ENCODE data around the gene CD33. TPM values are rescaled to one million over a fixed set of nuclear protein-coding genes. Genes with fewer than 3 reads are reported as not detected.

Gene CD33
- total RNA-seq, 1 experiment from 2014 or later, result 0.13 TPM

DNA sequence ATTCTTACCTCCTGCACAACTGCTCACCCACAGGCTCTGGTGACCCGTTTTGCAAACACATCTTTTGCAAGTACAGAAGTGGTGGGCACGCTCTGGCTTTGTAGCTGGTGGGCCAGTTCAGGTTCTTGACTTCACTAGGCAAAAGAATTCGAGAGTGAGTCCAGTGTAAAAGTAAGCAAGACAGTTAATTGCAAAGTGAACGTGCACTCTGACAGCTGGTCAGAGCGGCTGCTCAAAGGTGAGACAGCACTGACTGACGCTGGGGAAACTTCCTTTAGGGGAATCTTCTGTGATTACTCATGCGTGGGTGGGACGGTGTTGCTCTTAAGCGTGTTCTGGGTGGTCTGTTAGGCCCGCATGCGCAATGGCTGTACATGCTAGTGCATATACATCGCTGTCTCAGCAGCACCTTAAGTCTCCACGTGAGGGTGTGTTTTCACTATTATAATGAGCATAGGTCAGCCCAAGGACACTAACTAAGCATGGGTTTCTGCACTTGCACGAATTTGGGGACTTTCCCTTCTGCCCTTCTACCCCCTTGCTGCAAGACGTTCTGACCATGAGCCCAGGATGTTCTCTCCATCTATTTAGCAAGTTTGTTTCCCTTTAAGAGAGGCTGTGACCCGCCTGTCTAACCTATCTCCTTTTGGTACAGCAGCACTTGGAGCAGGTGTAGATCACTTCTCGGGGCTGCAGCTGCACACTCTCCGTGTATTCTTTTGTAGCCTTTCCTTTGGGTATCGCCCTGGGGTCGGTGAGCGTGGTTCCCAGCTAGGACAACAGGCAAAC lies 30.2 kb upstream of the CD33 start:
- ATAC-seq (no peak), DNase-seq (ENCODE audit: low read depth, low spot score) (no peak)
- no TSS peak for BruUV-seq (replicated peaks)
- H3K9me3 ChIP-seq (ENCODE audit: control insufficient read depth, insufficient read depth, low read depth, low read length), result no peaks in the 10 kb centered on the region
- H3K36me3 ChIP-seq (ENCODE audit: control insufficient read depth, insufficient read depth, low read length), result no peaks in the 10 kb centered on the region
- no peaks in the 10 kb centered on the region for H3K27me3 ChIP-seq (ENCODE audit: control insufficient read depth, insufficient read depth, low read length)
- H3K4me3 ChIP-seq (ENCODE audit: low read depth in 2 of 2, low read length in 2 of 2), result no peak overlapping the region
- H3K4me1 ChIP-seq (ENCODE audit: control insufficient read depth, insufficient read depth, low read length), result peaks cover 2% of the 10 kb centered on the region; the same call in 1 of the 2 replicates
- no peak overlapping the region for H3K27ac ChIP-seq (ENCODE audit: low read length)
- intact Hi-C loops (cut with micrococcal nuclease; ENCODE audit: unreplicated experiment), result no loop called here
- in situ Hi-C loops (cut with HindIII; ENCODE audit: low pct_unique_long_range_greater_than_20kb, low sequenced_read_pairs), result no loop called here
- CTCF ChIA-PET, result no interaction called here
- POLR2A ChIA-PET, result no interaction called here
- TF ChIP-seq TCF7L2 (IDR thresholded peaks at IDR 0.05; ENCODE audit: low read depth, low read length) (no peak), SIN3A (IDR thresholded peaks at IDR 0.05; ENCODE audit: borderline replicate concordance, insufficient read depth, low read depth, low read length) (no peak), POLR2AphosphoS5 (IDR thresholded peaks at IDR 0.05; ENCODE audit: low read depth, low read length) (no peak)
- TF ChIP-seq, protein P1, sequence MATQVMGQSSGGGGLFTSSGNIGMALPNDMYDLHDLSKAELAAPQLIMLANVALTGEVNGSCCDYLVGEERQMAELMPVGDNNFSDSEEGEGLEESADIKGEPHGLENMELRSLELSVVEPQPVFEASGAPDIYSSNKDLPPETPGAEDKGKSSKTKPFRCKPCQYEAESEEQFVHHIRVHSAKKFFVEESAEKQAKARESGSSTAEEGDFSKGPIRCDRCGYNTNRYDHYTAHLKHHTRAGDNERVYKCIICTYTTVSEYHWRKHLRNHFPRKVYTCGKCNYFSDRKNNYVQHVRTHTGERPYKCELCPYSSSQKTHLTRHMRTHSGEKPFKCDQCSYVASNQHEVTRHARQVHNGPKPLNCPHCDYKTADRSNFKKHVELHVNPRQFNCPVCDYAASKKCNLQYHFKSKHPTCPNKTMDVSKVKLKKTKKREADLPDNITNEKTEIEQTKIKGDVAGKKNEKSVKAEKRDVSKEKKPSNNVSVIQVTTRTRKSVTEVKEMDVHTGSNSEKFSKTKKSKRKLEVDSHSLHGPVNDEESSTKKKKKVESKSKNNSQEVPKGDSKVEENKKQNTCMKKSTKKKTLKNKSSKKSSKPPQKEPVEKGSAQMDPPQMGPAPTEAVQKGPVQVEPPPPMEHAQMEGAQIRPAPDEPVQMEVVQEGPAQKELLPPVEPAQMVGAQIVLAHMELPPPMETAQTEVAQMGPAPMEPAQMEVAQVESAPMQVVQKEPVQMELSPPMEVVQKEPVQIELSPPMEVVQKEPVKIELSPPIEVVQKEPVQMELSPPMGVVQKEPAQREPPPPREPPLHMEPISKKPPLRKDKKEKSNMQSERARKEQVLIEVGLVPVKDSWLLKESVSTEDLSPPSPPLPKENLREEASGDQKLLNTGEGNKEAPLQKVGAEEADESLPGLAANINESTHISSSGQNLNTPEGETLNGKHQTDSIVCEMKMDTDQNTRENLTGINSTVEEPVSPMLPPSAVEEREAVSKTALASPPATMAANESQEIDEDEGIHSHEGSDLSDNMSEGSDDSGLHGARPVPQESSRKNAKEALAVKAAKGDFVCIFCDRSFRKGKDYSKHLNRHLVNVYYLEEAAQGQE (IDR thresholded peaks at IDR 0.05; ENCODE audit: insufficient read depth in 1 of 2, low read depth in 2 of 2, low read length in 1 of 2), result no peak
- TF ChIP-seq, protein P2, sequence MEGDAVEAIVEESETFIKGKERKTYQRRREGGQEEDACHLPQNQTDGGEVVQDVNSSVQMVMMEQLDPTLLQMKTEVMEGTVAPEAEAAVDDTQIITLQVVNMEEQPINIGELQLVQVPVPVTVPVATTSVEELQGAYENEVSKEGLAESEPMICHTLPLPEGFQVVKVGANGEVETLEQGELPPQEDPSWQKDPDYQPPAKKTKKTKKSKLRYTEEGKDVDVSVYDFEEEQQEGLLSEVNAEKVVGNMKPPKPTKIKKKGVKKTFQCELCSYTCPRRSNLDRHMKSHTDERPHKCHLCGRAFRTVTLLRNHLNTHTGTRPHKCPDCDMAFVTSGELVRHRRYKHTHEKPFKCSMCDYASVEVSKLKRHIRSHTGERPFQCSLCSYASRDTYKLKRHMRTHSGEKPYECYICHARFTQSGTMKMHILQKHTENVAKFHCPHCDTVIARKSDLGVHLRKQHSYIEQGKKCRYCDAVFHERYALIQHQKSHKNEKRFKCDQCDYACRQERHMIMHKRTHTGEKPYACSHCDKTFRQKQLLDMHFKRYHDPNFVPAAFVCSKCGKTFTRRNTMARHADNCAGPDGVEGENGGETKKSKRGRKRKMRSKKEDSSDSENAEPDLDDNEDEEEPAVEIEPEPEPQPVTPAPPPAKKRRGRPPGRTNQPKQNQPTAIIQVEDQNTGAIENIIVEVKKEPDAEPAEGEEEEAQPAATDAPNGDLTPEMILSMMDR (IDR thresholded peaks at IDR 0.05), result no peak

DNA sequence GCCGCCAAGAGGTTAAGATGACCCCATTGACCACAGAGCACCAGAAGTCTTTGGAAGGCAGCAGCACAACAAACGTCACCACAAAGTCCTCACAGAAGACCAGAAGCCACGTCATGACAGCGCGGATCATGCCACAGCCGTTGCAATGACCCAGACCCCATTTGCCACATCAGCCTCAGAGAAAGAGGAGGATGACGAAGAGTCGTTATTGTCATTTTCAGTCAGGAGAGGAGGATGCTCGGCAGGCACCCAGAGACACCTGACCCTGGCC lies 29.6 kb upstream of the CD33 start:
- TF ChIP-seq, protein P2 (IDR thresholded peaks at IDR 0.05), result no peak
- TF ChIP-seq SIN3A (IDR thresholded peaks at IDR 0.05; ENCODE audit: borderline replicate concordance, insufficient read depth, low read depth, low read length) (no peak), POLR2AphosphoS5 (IDR thresholded peaks at IDR 0.05; ENCODE audit: low read depth, low read length) (no peak), TCF7L2 (IDR thresholded peaks at IDR 0.05; ENCODE audit: low read depth, low read length) (no peak)
- TF ChIP-seq, protein P1 (IDR thresholded peaks at IDR 0.05; ENCODE audit: insufficient read depth in 1 of 2, low read depth in 2 of 2, low read length in 1 of 2), result no peak
- POLR2A ChIA-PET, result no interaction called here
- Histone ChIP-seq H3K4me3 (ENCODE audit: low read depth in 2 of 2, low read length in 2 of 2) (no peak overlapping the region), H3K27me3 (ENCODE audit: control insufficient read depth, insufficient read depth, low read length) (no peaks in the 10 kb centered on the region), H3K27ac (ENCODE audit: low read length) (no peak overlapping the region), H3K4me1 (ENCODE audit: control insufficient read depth, insufficient read depth, low read length) (peaks cover 2% of the 10 kb centered on the region; the same call in 1 of the 2 replicates), H3K9me3 (ENCODE audit: control insufficient read depth, insufficient read depth, low read depth, low read length) (no peaks in the 10 kb centered on the region), H3K36me3 (ENCODE audit: control insufficient read depth, insufficient read depth, low read length) (no peaks in the 10 kb centered on the region)
- ATAC-seq (no peak), DNase-seq (ENCODE audit: low read depth, low spot score) (no peak)
- CTCF ChIA-PET, result no interaction called here
- no TSS peak for BruUV-seq (replicated peaks)
- in situ Hi-C loops (cut with HindIII; ENCODE audit: low pct_unique_long_range_greater_than_20kb, low sequenced_read_pairs), result no loop called here
- intact Hi-C loops (cut with micrococcal nuclease; ENCODE audit: unreplicated experiment), result no loop called here

All from Panc1 (cell line).